Stimulated activated CD4-positive, alpha-beta T cell treated with anti-CD3 and anti-CD28 coated beads, TNF-alpha, amount 100 ng/mL, for 48 hours (primary cell): Measurements from ENCODE around the gene DIPK1B.
"Not testable (repeated sequence)": the region's sequence is repeated elsewhere in the genome, so short reads cannot be mapped to it uniquely, and the experiment has no call there.

Experiments used
- DNase-seq, 3 donors: peaks; one replicate each; pipeline ENCODE4 v3.0.0-alpha.2; 2020; ENCODE audit warnings: low read depth in 3 of 3

Gene DIPK1B

GRCh38 chr9:136753371-136754058, 41.1 kb downstream of the DIPK1B start:
- no peak for DNase-seq

- DNase-seq: no peak
Measured at GRCh38 chr9:136754059-136754572, 41.7 kb downstream of the DIPK1B start.

GRCh38 chr9:136754626-136755301, 42.4 kb downstream of the DIPK1B start:
- DNase-seq: no peak

- not testable (repeated sequence) for DNase-seq
Measured at GRCh38 chr9:136755302-136756133, 43.1 kb downstream of the DIPK1B start.

GRCh38 chr9:136756134-136756438, 43.7 kb downstream of the DIPK1B start:
- no peak for DNase-seq

GRCh38 chr9:136756836-136757235, 44.5 kb downstream of the DIPK1B start:
- no peak for DNase-seq

- no peak for DNase-seq
Measured at GRCh38 chr9:136757328-136757727, 45.0 kb downstream of the DIPK1B start.

- DNase-seq: no peak
Measured at GRCh38 chr9:136757751-136758140, 45.4 kb downstream of the DIPK1B start.

GRCh38 chr9:136759001-136759400, 46.6 kb downstream of the DIPK1B start:
- no peak for DNase-seq

- no peak for DNase-seq
Measured at GRCh38 chr9:136759436-136760325, 47.3 kb downstream of the DIPK1B start.

GRCh38 chr9:136760424-136760823, 48.1 kb downstream of the DIPK1B start:
- DNase-seq: no peak

GRCh38 chr9:136760834-136761544, 48.6 kb downstream of the DIPK1B start:
- DNase-seq: not testable (repeated sequence)

- DNase-seq: no peak
Measured at GRCh38 chr9:136761545-136761981, 49.2 kb downstream of the DIPK1B start.

GRCh38 chr9:136762221-136762691, 49.9 kb downstream of the DIPK1B start:
- DNase-seq: no peak

- peak; percentile 27 to 64 (median 31) for DNase-seq
Measured at GRCh38 chr9:136762915-136763648, 50.7 kb downstream of the DIPK1B start.

GRCh38 chr9:136763649-136764035, 51.3 kb downstream of the DIPK1B start:
- no peak for DNase-seq

- no peak for DNase-seq
Measured at GRCh38 chr9:136764301-136764891, 52.0 kb downstream of the DIPK1B start, which contains the start of gene LCN15. LCN15 (minus strand) TSS chr9:136764518; CDS start chr9:136764488, 30 bp downstream.

GRCh38 chr9:136765041-136765440, 52.7 kb downstream of the DIPK1B start:
- DNase-seq: no peak

- DNase-seq: not testable (repeated sequence)
Measured at GRCh38 chr9:136765745-136766409, 53.5 kb downstream of the DIPK1B start.
